Transverse colon (tissue), 4 donors: ENCODE results near the gene PFDN2. TPM values are rescaled to one million over a fixed set of nuclear protein-coding genes. Genes with fewer than 3 reads are reported as not detected.
A peak's percentile ranks its signal among the peaks of the same experiment; 100 is the strongest.

Experiments
- DNase-seq: peaks from one replicate; pipeline ENCODE4 v3.0.0-alpha.2; 2019
- H3K27ac ChIP-seq, 4 donors: fragments of 200-600 bp; sonication (generic); 2 replicates each; pipeline ENCODE4 v1.5.1; 2016 to 2018; ENCODE audit warnings: inconsistent platforms in 4 of 4
- H3K27me3 ChIP-seq: fragments of 200-600 bp; sonication (generic); 2 replicates; pipeline ENCODE4 v1.5.1; 2017; ENCODE audit warnings: inconsistent platforms
- H3K36me3 ChIP-seq, 4 donors: fragments of 200-600 bp; sonication (generic); 2 replicates each; pipeline ENCODE4 v1.5.1; 2017 to 2019; ENCODE audit warnings: inconsistent platforms in 4 of 4
- H3K4me1 ChIP-seq, 4 donors: fragments of 200-600 bp; sonication (generic); 2 replicates each; pipeline ENCODE4 v1.5.1; 2017 to 2020; ENCODE audit warnings: inconsistent platforms in 4 of 4
- H3K4me3 ChIP-seq, 4 donors: fragments of 200-600 bp; sonication (generic); 1 replicate in 1 of 4; 2 replicates in 3 of 4; pipeline versions ENCODE4 v1.5.1 to v1.6.1; 2017 to 2019; ENCODE audit warnings: inconsistent platforms in 4 of 4
- H3K9me3 ChIP-seq, 2 donors: fragments of 200-600 bp; sonication (generic); 2 replicates each; pipeline ENCODE4 v1.5.1; 2017 to 2019; ENCODE audit warnings: inconsistent platforms in 2 of 2
- EP300 ChIP-seq: sonication (generic); formaldehyde crosslinking; IDR thresholded peaks from one replicate; pipeline ENCODE4 v1.6.1; 2017; ENCODE audit warnings: antibody characterized with exemption, low read depth
- POLR2A ChIP-seq: fragments of 450-650 bp; IDR thresholded peaks from one replicate; pipeline ENCODE4 v1.6.1; 2016; ENCODE audit warnings: antibody characterized with exemption, mild to moderate bottlenecking, moderate library complexity
- POLR2AphosphoS5 ChIP-seq, 3 donors: sonication (generic); formaldehyde crosslinking; IDR thresholded peaks; one replicate each; pipeline ENCODE4 v1.6.1; 2016; ENCODE audit warnings: antibody characterized with exemption in 3 of 3
- WGBS, 2 donors: methylation state at CpG; one replicate each; pipeline ENCODE4 v1.1.5; 2018; ENCODE audit warnings: low coverage in 1 of 2; 5-methylcytosine and 5-hydroxymethylcytosine counted together
- in situ Hi-C, 4 donors: fragments of 200-750 bp; cut with MboI; loops; one replicate each; pipeline versions ENCODE4 v1.15.0 to v1.15.1; 2017; ENCODE audit warnings: low sequenced_read_pairs in 3 of 4, low pct_ligation_motif_present in 1 of 4, low pct_unique_long_range_greater_than_20kb in 1 of 4
- intact Hi-C: fragments of 100-400 bp; cut with DNase I; formaldehyde crosslinking; loops from one replicate; pipeline ENCODE4 v1.15.1; 2023; ENCODE audit warnings: low total_unique reads
- total RNA-seq, 4 donors: library from RNA; depleted of rRNA; stranded (reverse); fragments of >200 nt; gene quantifications; one replicate each; pipeline ENCODE4 v1.1.0, GENCODE V29; 2016
- TF ChIP-seq, protein P1 (sequence below), 5 experiments: fragments of 200-600 bp in 3 of 5; fragments of 450-650 bp in 2 of 5; sonication (generic) in 3 of 5; IDR thresholded peaks; 1 replicate in 2 of 5; 2 replicates in 3 of 5; pipeline ENCODE4 v1.5.1; 2016 to 2017; ENCODE audit warnings: antibody characterized with exemption in 5 of 5, inconsistent platforms in 3 of 5, mild to moderate bottlenecking in 2 of 5, moderate library complexity in 1 of 5

PFDN2 gene
- total RNA-seq, 4 donors from 2014 or later, result 28.9 to 70.5 (median 45.9) TPM

DNA sequence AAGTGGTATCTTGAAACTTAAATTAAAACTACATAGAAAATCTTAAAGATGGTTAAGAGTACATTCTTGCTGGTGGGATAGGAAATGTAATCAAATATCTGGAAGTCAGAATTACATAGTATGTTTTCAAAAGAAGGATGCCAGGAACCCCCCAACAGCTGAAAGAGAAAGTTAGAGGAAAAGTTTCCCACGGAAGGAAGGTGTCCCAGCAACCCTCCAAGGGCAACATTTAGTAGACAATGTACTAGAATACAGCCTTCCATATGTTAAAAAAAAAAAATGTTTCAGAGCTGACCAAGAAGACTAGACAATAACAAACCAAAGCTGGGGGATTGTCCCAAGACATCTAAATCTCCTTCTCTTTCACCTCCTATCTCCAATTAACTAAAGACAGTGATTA is 12.4 kb upstream of the PFDN2 start:
- Histone ChIP-seq H3K27me3 (no peaks in the 10 kb centered on the region), H3K4me3 (no peak overlapping the region), H3K4me1 (peaks cover 19 to 55% (median 28%) of the 10 kb centered on the region in 4 donors), H3K27ac (peak overlapping the region in 1 of 4 donors; percentile 95), H3K9me3 (no peaks in the 10 kb centered on the region), H3K36me3 (peaks cover 0 to 22% (median 3%) of the 10 kb centered on the region in 4 donors)
- no peak for DNase-seq
- in situ Hi-C loops, result no loop called here
- 47 to 50% methylated on average over 1 of the region's 1 CpG for WGBS, 2 donors
- TF ChIP-seq EP300, result no peak
- TF ChIP-seq POLR2A, result no peak
- TF ChIP-seq, protein P1, sequence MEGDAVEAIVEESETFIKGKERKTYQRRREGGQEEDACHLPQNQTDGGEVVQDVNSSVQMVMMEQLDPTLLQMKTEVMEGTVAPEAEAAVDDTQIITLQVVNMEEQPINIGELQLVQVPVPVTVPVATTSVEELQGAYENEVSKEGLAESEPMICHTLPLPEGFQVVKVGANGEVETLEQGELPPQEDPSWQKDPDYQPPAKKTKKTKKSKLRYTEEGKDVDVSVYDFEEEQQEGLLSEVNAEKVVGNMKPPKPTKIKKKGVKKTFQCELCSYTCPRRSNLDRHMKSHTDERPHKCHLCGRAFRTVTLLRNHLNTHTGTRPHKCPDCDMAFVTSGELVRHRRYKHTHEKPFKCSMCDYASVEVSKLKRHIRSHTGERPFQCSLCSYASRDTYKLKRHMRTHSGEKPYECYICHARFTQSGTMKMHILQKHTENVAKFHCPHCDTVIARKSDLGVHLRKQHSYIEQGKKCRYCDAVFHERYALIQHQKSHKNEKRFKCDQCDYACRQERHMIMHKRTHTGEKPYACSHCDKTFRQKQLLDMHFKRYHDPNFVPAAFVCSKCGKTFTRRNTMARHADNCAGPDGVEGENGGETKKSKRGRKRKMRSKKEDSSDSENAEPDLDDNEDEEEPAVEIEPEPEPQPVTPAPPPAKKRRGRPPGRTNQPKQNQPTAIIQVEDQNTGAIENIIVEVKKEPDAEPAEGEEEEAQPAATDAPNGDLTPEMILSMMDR (IDR thresholded peaks at IDR 0.05), result no peak
- no peak for TF ChIP-seq POLR2AphosphoS5 (IDR thresholded peaks at IDR 0.05)
- intact Hi-C loops, result no loop called here

DNA sequence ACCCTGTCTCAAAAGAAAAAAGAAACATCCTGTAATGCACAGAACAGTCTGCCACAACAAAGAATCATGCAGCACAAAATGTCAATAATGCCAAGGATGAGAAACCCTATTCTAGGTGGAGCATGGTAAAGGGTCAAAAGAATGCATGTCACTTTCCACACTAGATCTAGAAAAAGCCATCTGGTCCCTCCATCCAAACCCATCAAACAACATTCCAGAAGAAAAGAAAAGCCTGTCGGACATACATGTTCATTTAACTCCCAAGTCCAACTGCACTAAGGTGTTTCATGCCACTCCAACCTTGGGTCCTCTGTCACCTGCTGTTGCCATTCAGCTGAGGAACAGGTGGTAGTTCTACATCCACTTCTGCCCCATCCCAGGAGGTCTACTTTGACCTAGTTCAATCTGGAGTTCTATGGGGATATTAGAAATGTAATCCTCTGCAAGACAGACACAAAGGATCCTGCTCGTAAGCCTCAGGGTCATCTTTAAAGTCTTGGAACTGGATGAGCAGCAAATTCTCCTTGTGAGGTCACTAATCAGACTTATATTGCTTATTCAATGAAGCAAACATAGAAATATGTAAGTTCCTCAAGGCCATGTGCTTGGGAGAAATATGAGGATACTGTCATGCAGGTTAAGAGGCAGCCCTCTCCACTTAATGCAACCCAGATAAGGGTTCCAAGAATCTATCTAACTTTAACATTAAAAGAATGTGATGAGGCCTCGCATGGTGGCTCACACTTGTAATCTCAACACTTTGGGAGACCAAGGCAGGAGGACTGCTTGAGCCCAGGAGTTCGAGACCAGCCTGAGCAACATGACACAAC is 11.0 kb upstream of the PFDN2 start:
- peaks cover 0 to 35% (median 7%) of the 10 kb centered on the region in 4 donors for H3K36me3 ChIP-seq
- H3K4me1 ChIP-seq, result peaks cover 11 to 43% (median 16%) of the 10 kb centered on the region in 4 donors
- in situ Hi-C loops (no loop called here), intact Hi-C loops (no loop called here)
- no peaks in the 10 kb centered on the region for H3K27me3 ChIP-seq
- no peak overlapping the region for H3K4me3 ChIP-seq
- no peak for DNase-seq
- H3K9me3 ChIP-seq, result no peaks in the 10 kb centered on the region
- no peak overlapping the region for H3K27ac ChIP-seq
- TF ChIP-seq POLR2A, result no peak
- TF ChIP-seq, protein P1 (IDR thresholded peaks at IDR 0.05), result no peak
- WGBS, 2 donors, result 94 to 100% methylated on average over 4 of the region's 4 CpGs

- intact Hi-C loops, result no loop called here
- Histone ChIP-seq H3K36me3 (peaks cover 0 to 42% (median 9%) of the 10 kb centered on the region in 4 donors), H3K4me1 (peaks cover 8 to 39% (median 12%) of the 10 kb centered on the region in 4 donors), H3K27me3 (no peaks in the 10 kb centered on the region), H3K4me3 (no peak overlapping the region), H3K27ac (peak overlapping the region in 1 of 4 donors; percentile 12), H3K9me3 (no peaks in the 10 kb centered on the region)
- in situ Hi-C loops, result no loop called here
- DNase-seq, result no peak
- TF ChIP-seq POLR2AphosphoS5 (IDR thresholded peaks at IDR 0.05) (no peak), EP300 (no peak), POLR2A (no peak)
- TF ChIP-seq, protein P1 (IDR thresholded peaks at IDR 0.05), result no peak
- WGBS, 2 donors, result 85 to 86% methylated on average over 2 of the region's 2 CpGs
These were observed 9.8 kb upstream of the PFDN2 start for GRCh38 chr1:161127649-161128048.

DNA sequence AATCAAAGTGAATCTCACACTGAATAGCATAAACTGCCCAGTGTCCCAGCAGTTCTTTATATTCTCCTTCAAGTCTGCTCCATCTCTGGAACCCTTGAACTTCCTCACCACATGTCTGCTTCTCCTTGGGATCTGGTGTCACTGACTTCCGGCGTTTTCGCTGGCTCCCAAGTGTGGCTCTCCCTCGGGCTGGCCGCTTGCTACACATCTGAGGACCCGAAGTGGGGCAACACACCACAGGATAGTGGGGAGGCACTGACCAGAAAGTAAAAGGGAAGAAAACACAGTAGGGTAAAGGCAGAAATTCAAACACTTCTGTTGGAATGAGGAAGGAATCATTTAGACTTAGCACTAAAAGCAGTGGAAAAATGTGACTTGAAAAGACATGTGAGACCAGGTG is 5.1 kb upstream of the PFDN2 start:
- TF ChIP-seq EP300 (no peak), POLR2A (no peak), POLR2AphosphoS5 (IDR thresholded peaks at IDR 0.05) (no peak)
- TF ChIP-seq, protein P1 (IDR thresholded peaks at IDR 0.05), result no peak
- intact Hi-C loops, result no loop called here
- Histone ChIP-seq H3K27me3 (no peaks in the 10 kb centered on the region), H3K4me3 (no peak overlapping the region), H3K27ac (no peak overlapping the region), H3K4me1 (peaks cover 15 to 33% (median 17%) of the 10 kb centered on the region in 4 donors), H3K9me3 (no peaks in the 10 kb centered on the region), H3K36me3 (peaks cover 0 to 49% (median 16%) of the 10 kb centered on the region in 4 donors)
- DNase-seq, result no peak
- WGBS, 2 donors, result 84% methylated on average over 6 of the region's 6 CpGs; no CpG with 5 or more reads in 1 of the 2 donors
- in situ Hi-C loops, result no loop called here
